Suprapubic skin (tissue), 4 donors: ENCODE results near the gene GALNT3. TPM values are rescaled to one million over a fixed set of nuclear protein-coding genes. Genes with fewer than 3 reads are reported as not detected.

Experiments used
- DNase-seq, 2 donors: peaks; one replicate each; pipeline ENCODE4 v3.0.0-alpha.2; 2019; ENCODE audit warnings: low spot score in 2 of 2
- H3K27ac ChIP-seq: fragments of 200-600 bp; sonication (generic); one replicate; pipeline ENCODE4 v1.5.1; 2019
- H3K27me3 ChIP-seq: fragments of 200-600 bp; sonication (generic); one replicate; pipeline ENCODE4 v1.5.1; 2019
- H3K36me3 ChIP-seq: fragments of 200-600 bp; sonication (generic); one replicate; pipeline ENCODE4 v1.5.1; 2019
- H3K4me1 ChIP-seq: fragments of 200-600 bp; sonication (generic); one replicate; pipeline ENCODE4 v1.5.1; 2019
- H3K4me3 ChIP-seq: fragments of 200-600 bp; sonication (generic); one replicate; pipeline ENCODE4 v1.5.1; 2019; ENCODE audit warnings: mild to moderate bottlenecking
- H3K9me3 ChIP-seq: fragments of 200-600 bp; sonication (generic); one replicate; pipeline ENCODE4 v1.5.1; 2019
- CTCF ChIP-seq, 2 donors: fragments of 200-600 bp in 1 of 2; fragments of 450-650 bp in 1 of 2; sonication (generic) in 1 of 2; IDR thresholded peaks; one replicate each; pipeline ENCODE4 v1.5.1; 2016 to 2019; ENCODE audit warnings: antibody characterized with exemption in 2 of 2, mild to moderate bottlenecking in 1 of 2, moderate library complexity in 1 of 2
- EP300 ChIP-seq: sonication (generic); formaldehyde crosslinking; IDR thresholded peaks from one replicate; pipeline ENCODE4 v1.6.1; 2017; ENCODE audit warnings: antibody characterized with exemption
- POLR2A ChIP-seq, 2 donors: fragments of 450-650 bp; IDR thresholded peaks; one replicate each; pipeline ENCODE4 v1.6.1; 2017; ENCODE audit warnings: antibody characterized with exemption in 2 of 2, mild to moderate bottlenecking in 2 of 2, moderate library complexity in 2 of 2
- POLR2AphosphoS5 ChIP-seq, 3 donors: sonication (generic); formaldehyde crosslinking; IDR thresholded peaks; one replicate each; pipeline ENCODE4 v1.6.1; 2017; ENCODE audit warnings: antibody characterized with exemption in 3 of 3
- WGBS: methylation state at CpG from one replicate; pipeline ENCODE4 v1.1.5; 2018; 5-methylcytosine and 5-hydroxymethylcytosine counted together
- total RNA-seq, 4 donors: library from RNA; depleted of rRNA; stranded (reverse); fragments of >200 nt; gene quantifications; one replicate each; pipeline ENCODE4 v1.1.0, GENCODE V29; 2016

GALNT3 gene
- total RNA-seq, 4 donors from 2014 or later: 14.9 to 24.0 (median 15.9) TPM

GRCh38 chr2:165778187-165778556 lies 15.9 kb downstream of the GALNT3 start:
- Histone ChIP-seq H3K4me1 (no peaks in the 10 kb centered on the region), H3K27me3 (no peaks in the 10 kb centered on the region), H3K36me3 (no peaks in the 10 kb centered on the region), H3K27ac (no peak overlapping the region), H3K9me3 (no peaks in the 10 kb centered on the region), H3K4me3 (no peak overlapping the region)
- TF ChIP-seq EP300 (no peak), POLR2AphosphoS5 (IDR thresholded peaks at IDR 0.05) (no peak), CTCF (IDR thresholded peaks at IDR 0.05) (no peak), POLR2A (IDR thresholded peaks at IDR 0.05) (no peak)
- DNase-seq: no peak

- DNase-seq: no peak
- H3K9me3 ChIP-seq: no peaks in the 10 kb centered on the region
- no peak overlapping the region for H3K4me3 ChIP-seq
- WGBS: 84% methylated on average over 2 of the region's 2 CpGs
- H3K27me3 ChIP-seq: no peaks in the 10 kb centered on the region
- no peak for TF ChIP-seq POLR2A (IDR thresholded peaks at IDR 0.05)
- TF ChIP-seq CTCF (IDR thresholded peaks at IDR 0.05): no peak
- TF ChIP-seq EP300: no peak
- TF ChIP-seq POLR2AphosphoS5 (IDR thresholded peaks at IDR 0.05): no peak
- no peaks in the 10 kb centered on the region for H3K4me1 ChIP-seq
- no peaks in the 10 kb centered on the region for H3K36me3 ChIP-seq
- no peak overlapping the region for H3K27ac ChIP-seq
Observed at GRCh38 chr2:165777522-165778186, 16.4 kb downstream of the GALNT3 start.

- no peak overlapping the region for H3K27ac ChIP-seq
- DNase-seq: no peak
- no peaks in the 10 kb centered on the region for H3K36me3 ChIP-seq
Observed at GRCh38 chr2:165776796-165777195, 17.3 kb downstream of the GALNT3 start.

GRCh38 chr2:165776013-165776412 lies 18.0 kb downstream of the GALNT3 start:
- Histone ChIP-seq H3K4me3 (no peak overlapping the region), H3K36me3 (no peaks in the 10 kb centered on the region), H3K4me1 (no peaks in the 10 kb centered on the region), H3K27me3 (no peaks in the 10 kb centered on the region), H3K27ac (no peak overlapping the region), H3K9me3 (no peaks in the 10 kb centered on the region)
- no peak for TF ChIP-seq POLR2A (IDR thresholded peaks at IDR 0.05)
- TF ChIP-seq EP300: no peak
- TF ChIP-seq CTCF (IDR thresholded peaks at IDR 0.05): no peak
- 30% methylated on average over 4 of the region's 4 CpGs for WGBS
- no peak for DNase-seq

More at GRCh38 chr2:165776796-165777195, 17.3 kb downstream of the GALNT3 start:
- Histone ChIP-seq H3K4me3 (no peak overlapping the region), H3K9me3 (no peaks in the 10 kb centered on the region), H3K27me3 (no peaks in the 10 kb centered on the region), H3K4me1 (no peaks in the 10 kb centered on the region)
- no peak for TF ChIP-seq EP300
- no peak for TF ChIP-seq POLR2AphosphoS5 (IDR thresholded peaks at IDR 0.05)
- TF ChIP-seq CTCF (IDR thresholded peaks at IDR 0.05): no peak
- no peak for TF ChIP-seq POLR2A (IDR thresholded peaks at IDR 0.05)

- no peaks in the 10 kb centered on the region for H3K4me1 ChIP-seq
- WGBS: 87% methylated on average over 2 of the region's 2 CpGs
- H3K27ac ChIP-seq: no peak overlapping the region
- no peak for DNase-seq
- TF ChIP-seq POLR2AphosphoS5 (IDR thresholded peaks at IDR 0.05): no peak
- H3K9me3 ChIP-seq: no peaks in the 10 kb centered on the region
- no peaks in the 10 kb centered on the region for H3K36me3 ChIP-seq
- no peak overlapping the region for H3K4me3 ChIP-seq
- no peaks in the 10 kb centered on the region for H3K27me3 ChIP-seq
Observed at GRCh38 chr2:165773684-165774083, 20.4 kb downstream of the GALNT3 start.

- WGBS: 96% methylated on average over 3 of the region's 3 CpGs
- Histone ChIP-seq H3K4me3 (no peak overlapping the region), H3K27ac (no peak overlapping the region), H3K4me1 (no peaks in the 10 kb centered on the region), H3K36me3 (no peaks in the 10 kb centered on the region), H3K27me3 (no peaks in the 10 kb centered on the region), H3K9me3 (no peaks in the 10 kb centered on the region)
- no peak for DNase-seq
- TF ChIP-seq POLR2A (IDR thresholded peaks at IDR 0.05) (no peak), CTCF (IDR thresholded peaks at IDR 0.05) (no peak), EP300 (no peak), POLR2AphosphoS5 (IDR thresholded peaks at IDR 0.05) (no peak)
Observed at GRCh38 chr2:165772183-165772582, 21.9 kb downstream of the GALNT3 start.
